Type B pancreatic cell (in vitro differentiated cells): ENCODE data around the gene CCDC63. TPM values are rescaled to one million over a fixed set of nuclear protein-coding genes. Genes with fewer than 3 reads are reported as not detected.

Source experiments
- DNase-seq: peaks from one replicate; pipeline ENCODE4 v3.0.0; 2021; ENCODE audit warnings: mixed read lengths; ENCODE audit not compliant: unreplicated experiment; ENCODE audit errors: extremely low spot score
- H3K27ac Mint-ChIP-seq: 2 replicates; pipeline ENCODE4 v1.8.0; 2021; ENCODE audit warnings: mild to moderate bottlenecking, mixed read lengths
- H3K27me3 Mint-ChIP-seq: 2 replicates; pipeline ENCODE4 v1.8.0; 2021; ENCODE audit warnings: mixed read lengths
- H3K36me3 Mint-ChIP-seq: 2 replicates; pipeline ENCODE4 v1.8.0; 2021; ENCODE audit warnings: mixed read lengths
- H3K4me1 Mint-ChIP-seq: one replicate; pipeline ENCODE4 v1.8.0; 2021; ENCODE audit warnings: mixed read lengths; ENCODE audit not compliant: unreplicated experiment
- H3K4me3 Mint-ChIP-seq: 2 replicates; pipeline ENCODE4 v1.8.0; 2021; ENCODE audit warnings: mild to moderate bottlenecking, mixed read lengths
- H3K9me3 Mint-ChIP-seq: 2 replicates; pipeline ENCODE4 v1.8.0; 2021; ENCODE audit warnings: mixed read lengths
- CTCF ChIP-seq: fragments of 200-600 bp; sonication (generic); conservative IDR thresholded peaks from 2 replicates; pipeline ENCODE4 v1.5.0; 2021; ENCODE audit warnings: antibody characterized with exemption, mild to moderate bottlenecking
- total RNA-seq: library from RNA; stranded (reverse); gene quantifications from 2 replicates; pipeline ENCODE4 v1.2.1, GENCODE V29; 2021; ENCODE audit warnings: low replicate concordance

The CCDC63 gene
- total RNA-seq, 1 donor from 2014 or later: not detected

GRCh38 chr12:110818511-110818910 is 28.3 kb upstream of the CCDC63 start:
- no peak overlapping the region for H3K4me3 Mint-ChIP-seq
- H3K9me3 Mint-ChIP-seq: no peaks in the 10 kb centered on the region
- no peak for DNase-seq
- peaks cover 19% of the 10 kb centered on the region for H3K27me3 Mint-ChIP-seq
- no peak for TF ChIP-seq CTCF
- no peaks in the 10 kb centered on the region for H3K36me3 Mint-ChIP-seq
- H3K27ac Mint-ChIP-seq: no peak overlapping the region
- H3K4me1 Mint-ChIP-seq: peaks cover under 1% of the 10 kb centered on the region

GRCh38 chr12:110819150-110819549 is 27.6 kb upstream of the CCDC63 start:
- Mint-ChIP-seq H3K9me3 (no peaks in the 10 kb centered on the region), H3K4me1 (no peaks in the 10 kb centered on the region), H3K4me3 (no peak overlapping the region), H3K36me3 (no peaks in the 10 kb centered on the region), H3K27ac (no peak overlapping the region), H3K27me3 (peaks cover 19% of the 10 kb centered on the region)
- DNase-seq: no peak
- TF ChIP-seq CTCF: no peak

- H3K27me3 Mint-ChIP-seq: peaks cover 19% of the 10 kb centered on the region
- no peak for DNase-seq
- no peaks in the 10 kb centered on the region for H3K9me3 Mint-ChIP-seq
- H3K4me1 Mint-ChIP-seq: no peaks in the 10 kb centered on the region
- no peak overlapping the region for H3K27ac Mint-ChIP-seq
- H3K36me3 Mint-ChIP-seq: no peaks in the 10 kb centered on the region
- no peak overlapping the region for H3K4me3 Mint-ChIP-seq
- no peak for TF ChIP-seq CTCF
Observed at GRCh38 chr12:110819646-110820045, 27.1 kb upstream of the CCDC63 start.

GRCh38 chr12:110821917-110822316 is 24.9 kb upstream of the CCDC63 start:
- Mint-ChIP-seq H3K36me3 (no peaks in the 10 kb centered on the region), H3K27ac (no peak overlapping the region), H3K27me3 (peaks cover 16% of the 10 kb centered on the region), H3K9me3 (no peaks in the 10 kb centered on the region), H3K4me3 (no peak overlapping the region), H3K4me1 (no peaks in the 10 kb centered on the region)
- DNase-seq: no peak
- TF ChIP-seq CTCF: no peak

- no peaks in the 10 kb centered on the region for H3K4me1 Mint-ChIP-seq
- DNase-seq: no peak
- no peaks in the 10 kb centered on the region for H3K36me3 Mint-ChIP-seq
- peaks cover 22% of the 10 kb centered on the region for H3K27me3 Mint-ChIP-seq
- no peak overlapping the region for H3K4me3 Mint-ChIP-seq
- no peak for TF ChIP-seq CTCF
- H3K9me3 Mint-ChIP-seq: no peaks in the 10 kb centered on the region
- H3K27ac Mint-ChIP-seq: no peak overlapping the region
Observed at GRCh38 chr12:110822821-110823415, 23.9 kb upstream of the CCDC63 start.

GRCh38 chr12:110824342-110824741 is 22.4 kb upstream of the CCDC63 start:
- Mint-ChIP-seq H3K27ac (no peak overlapping the region), H3K4me1 (no peaks in the 10 kb centered on the region), H3K9me3 (no peaks in the 10 kb centered on the region), H3K36me3 (no peaks in the 10 kb centered on the region), H3K27me3 (peaks cover 22% of the 10 kb centered on the region), H3K4me3 (no peak overlapping the region)
- DNase-seq: no peak
- TF ChIP-seq CTCF: no peak
